CD14-positive monocyte (primary cell): ENCODE data around the gene TRAPPC12. TPM values are rescaled to one million over a fixed set of nuclear protein-coding genes. Genes with fewer than 3 reads are reported as not detected.
A peak's percentile ranks its signal among the peaks of the same experiment; 100 is the strongest.
"Not testable (repeated sequence)": the region's sequence is repeated elsewhere in the genome, so short reads cannot be mapped to it uniquely, and the experiment has no call there.

ENCODE experiments used
- DNase-seq, 3 donors: peaks; one replicate each; pipeline ENCODE4 v3.0.0-alpha.2; 2011 to 2022
- H2AFZ ChIP-seq: 2 replicates; pipeline ENCODE4 v1.6.0; 2012; ENCODE audit warnings: mild to moderate bottlenecking, low read depth, low read length, inconsistent platforms; ENCODE audit not compliant: insufficient read depth, poor library complexity, severe bottlenecking
- H3K27ac ChIP-seq, 2 donors: 1 replicate in 1 of 2; 2 replicates in 1 of 2; pipeline ENCODE4 v1.5.1; 2012 to 2013; ENCODE audit warnings: low read length in 2 of 2, control low read depth in 1 of 2, inconsistent platforms in 1 of 2, low read depth in 1 of 2, mild to moderate bottlenecking in 1 of 2
- H3K27me3 ChIP-seq, 2 donors: one replicate each; pipeline versions ENCODE4 v1.6.0 to v1.6.1; 2011 to 2013; ENCODE audit warnings: low read length in 2 of 2; ENCODE audit not compliant: control insufficient read depth in 2 of 2, insufficient read depth in 2 of 2
- H3K36me3 ChIP-seq, 2 donors: replicated peaks in 1 of 2; 1 replicate in 1 of 2; 2 replicates in 1 of 2; pipeline versions ENCODE4 v1.5.1 to v1.6.1; 2012 to 2013; ENCODE audit warnings: low read length in 2 of 2, control low read depth in 1 of 2, inconsistent platforms in 1 of 2, mild to moderate bottlenecking in 1 of 2; ENCODE audit not compliant: insufficient read depth in 2 of 2, control insufficient read depth in 1 of 2
- H3K4me1 ChIP-seq, 2 donors: 1 replicate in 1 of 2; 2 replicates in 1 of 2; pipeline versions ENCODE4 v1.5.1 to v1.6.1; 2012 to 2013; ENCODE audit warnings: low read length in 2 of 2, control low read depth in 1 of 2, inconsistent platforms in 1 of 2, mild to moderate bottlenecking in 1 of 2, moderate library complexity in 1 of 2; ENCODE audit not compliant: insufficient read depth in 2 of 2, control insufficient read depth in 1 of 2
- H3K4me2 ChIP-seq: replicated peaks from 2 replicates; pipeline ENCODE3; 2012; ENCODE audit warnings: low read length, moderate library complexity, mild to moderate bottlenecking; ENCODE audit not compliant: poor library complexity, severe bottlenecking; ENCODE audit errors: extremely low read depth
- H3K4me3 ChIP-seq, 3 experiments: fragments of 200-600 bp in 1 of 3; sonication (generic) in 1 of 3; replicated peaks in 1 of 3; 1 replicate in 2 of 3; 2 replicates in 1 of 3; pipeline ENCODE4 v1.5.1; 2011 to 2013; ENCODE audit warnings: low read length in 3 of 3, mild to moderate bottlenecking in 3 of 3, control low read depth in 2 of 3, low read depth in 2 of 3, inconsistent platforms in 1 of 3, moderate library complexity in 1 of 3
- H3K79me2 ChIP-seq: 2 replicates; pipeline ENCODE4 v1.6.0; 2012; ENCODE audit warnings: mild to moderate bottlenecking, control low read depth, inconsistent platforms, low read length, moderate library complexity; ENCODE audit not compliant: insufficient read depth
- H3K9ac ChIP-seq: 2 replicates; pipeline ENCODE4 v1.6.0; 2017; ENCODE audit warnings: low read length, mild to moderate bottlenecking; ENCODE audit not compliant: insufficient read depth, poor library complexity, severe bottlenecking
- H3K9me3 ChIP-seq, 2 donors: replicated peaks in 1 of 2; 1 replicate in 1 of 2; 2 replicates in 1 of 2; pipeline versions ENCODE4 v1.5.1 to v1.6.1; 2012 to 2013; ENCODE audit warnings: low read length in 2 of 2, control low read depth in 1 of 2; ENCODE audit not compliant: control insufficient read depth in 1 of 2, insufficient read depth in 1 of 2
- H4K20me1 ChIP-seq: 2 replicates; pipeline ENCODE4 v1.6.0; 2012; ENCODE audit warnings: mild to moderate bottlenecking, low read length, control low read depth, moderate library complexity; ENCODE audit not compliant: insufficient read depth
- H3K27ac Mint-ChIP-seq, 7 donors: one replicate each; pipeline ENCODE4 v1.8.0; 2020; ENCODE audit warnings: mild to moderate bottlenecking in 7 of 7, mixed read lengths in 7 of 7, moderate library complexity in 6 of 7, inconsistent platforms in 2 of 7
- H3K27me3 Mint-ChIP-seq, 3 donors: one replicate each; pipeline ENCODE4 v1.8.0; 2021 to 2022; ENCODE audit warnings: low read depth in 3 of 3, mild to moderate bottlenecking in 3 of 3, mixed read lengths in 3 of 3, moderate library complexity in 3 of 3, inconsistent platforms in 1 of 3
- H3K36me3 Mint-ChIP-seq, 2 donors: one replicate each; pipeline ENCODE4 v1.8.0; 2020; ENCODE audit warnings: mixed read lengths in 2 of 2, inconsistent platforms in 1 of 2, mild to moderate bottlenecking in 1 of 2
- H3K4me1 Mint-ChIP-seq: one replicate; pipeline ENCODE4 v1.8.0; 2020; ENCODE audit warnings: mild to moderate bottlenecking, mixed read lengths
- H3K4me3 Mint-ChIP-seq, 2 donors: one replicate each; pipeline ENCODE4 v1.8.0; 2020; ENCODE audit warnings: mild to moderate bottlenecking in 2 of 2, mixed read lengths in 2 of 2, moderate library complexity in 1 of 2
- H3K9me3 Mint-ChIP-seq, 7 donors: one replicate each; pipeline ENCODE4 v1.8.0; 2020 to 2022; ENCODE audit warnings: mixed read lengths in 7 of 7, mild to moderate bottlenecking in 6 of 7, moderate library complexity in 6 of 7, inconsistent platforms in 2 of 7
- WGBS: methylation state at CpG from one replicate; pipeline ENCODE4 v1.1.5; 2013; ENCODE audit warnings: missing lambda C conversion rate; ENCODE audit not compliant: insufficient coverage; 5-methylcytosine and 5-hydroxymethylcytosine counted together
- intact Hi-C, 2 donors: fragments of 100-400 bp; cut with micrococcal nuclease; formaldehyde crosslinking; loops; one replicate each; pipeline versions ENCODE4 v1.15.0 to v1.15.1; 2023
- polyA plus RNA-seq, 3 donors: library from polyadenylated mRNA; depleted of rRNA in 1 of 3; unstranded in 2 of 3; stranded (reverse) in 1 of 3; fragments of 300-500 nt in 2 of 3; fragments of >200 nt in 1 of 3; fragmentation: Illumina TruSeq in 2 of 3; gene quantifications; 1 replicate in 2 of 3; 2 replicates in 1 of 3; pipeline ENCODE4 v1.2.3, GENCODE V29; 2012 to 2021
- TF ChIP-seq, protein P1 (sequence below): fragments of 200-600 bp; IDR thresholded peaks from one replicate; pipeline ENCODE4 v1.8.0; 2022; ENCODE audit warnings: antibody characterized with exemption, mild to moderate bottlenecking

TRAPPC12 gene
- polyA plus RNA-seq, 3 donors = 26.6 to 72.1 (median 44.7) TPM

DNA sequence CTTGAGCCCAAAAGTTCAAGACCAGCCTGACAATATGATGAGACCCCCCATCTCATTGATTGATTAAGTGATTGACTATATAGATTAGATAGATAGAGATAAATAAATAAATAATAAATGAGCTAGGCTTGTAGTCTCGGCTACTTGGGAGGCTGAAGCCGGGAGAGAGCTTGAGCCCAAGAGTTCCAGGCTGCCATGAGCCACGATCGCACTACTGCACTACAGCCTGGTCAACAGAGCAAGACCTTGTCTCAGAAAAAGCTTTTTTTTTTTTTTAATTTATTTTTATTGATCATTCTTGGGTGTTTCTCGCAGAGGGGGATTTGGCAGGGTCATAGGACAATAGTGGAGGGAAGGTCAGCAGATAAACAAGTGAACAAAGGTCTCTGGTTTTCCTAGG lies 14.3 kb upstream of the TRAPPC12 start:
- Histone ChIP-seq H3K79me2 (peaks cover 55% of the 10 kb centered on the region), H3K9ac (no peak overlapping the region), H3K4me3 (no peak overlapping the region), H3K4me2 (no peak overlapping the region), H4K20me1 (peaks cover 3% of the 10 kb centered on the region), H3K9me3 (no peaks in the 10 kb centered on the region), H3K4me1 (no peaks in the 10 kb centered on the region), H3K36me3 (no peaks in the 10 kb centered on the region), H2AFZ (no peak overlapping the region), H3K27ac (no peak overlapping the region), H3K27me3 (no peaks in the 10 kb centered on the region)
- peaks cover 2 to 16% (median 4%) of the 10 kb centered on the region in 7 donors for H3K9me3 Mint-ChIP-seq
- no peak for DNase-seq
- 100% methylated on average over 3 of the region's 5 CpGs for WGBS
- H3K4me3 Mint-ChIP-seq = no peak overlapping the region
- H3K27ac Mint-ChIP-seq = no peak overlapping the region
- TF ChIP-seq, protein P1, sequence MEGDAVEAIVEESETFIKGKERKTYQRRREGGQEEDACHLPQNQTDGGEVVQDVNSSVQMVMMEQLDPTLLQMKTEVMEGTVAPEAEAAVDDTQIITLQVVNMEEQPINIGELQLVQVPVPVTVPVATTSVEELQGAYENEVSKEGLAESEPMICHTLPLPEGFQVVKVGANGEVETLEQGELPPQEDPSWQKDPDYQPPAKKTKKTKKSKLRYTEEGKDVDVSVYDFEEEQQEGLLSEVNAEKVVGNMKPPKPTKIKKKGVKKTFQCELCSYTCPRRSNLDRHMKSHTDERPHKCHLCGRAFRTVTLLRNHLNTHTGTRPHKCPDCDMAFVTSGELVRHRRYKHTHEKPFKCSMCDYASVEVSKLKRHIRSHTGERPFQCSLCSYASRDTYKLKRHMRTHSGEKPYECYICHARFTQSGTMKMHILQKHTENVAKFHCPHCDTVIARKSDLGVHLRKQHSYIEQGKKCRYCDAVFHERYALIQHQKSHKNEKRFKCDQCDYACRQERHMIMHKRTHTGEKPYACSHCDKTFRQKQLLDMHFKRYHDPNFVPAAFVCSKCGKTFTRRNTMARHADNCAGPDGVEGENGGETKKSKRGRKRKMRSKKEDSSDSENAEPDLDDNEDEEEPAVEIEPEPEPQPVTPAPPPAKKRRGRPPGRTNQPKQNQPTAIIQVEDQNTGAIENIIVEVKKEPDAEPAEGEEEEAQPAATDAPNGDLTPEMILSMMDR = no peak
- H3K27me3 Mint-ChIP-seq = peaks cover 0 to 3% (median 1%) of the 10 kb centered on the region in 3 donors
- H3K36me3 Mint-ChIP-seq = peaks cover 8 to 10% of the 10 kb centered on the region in 2 donors
- H3K4me1 Mint-ChIP-seq = peaks cover 18% of the 10 kb centered on the region
- intact Hi-C loops = no loop called here

DNA sequence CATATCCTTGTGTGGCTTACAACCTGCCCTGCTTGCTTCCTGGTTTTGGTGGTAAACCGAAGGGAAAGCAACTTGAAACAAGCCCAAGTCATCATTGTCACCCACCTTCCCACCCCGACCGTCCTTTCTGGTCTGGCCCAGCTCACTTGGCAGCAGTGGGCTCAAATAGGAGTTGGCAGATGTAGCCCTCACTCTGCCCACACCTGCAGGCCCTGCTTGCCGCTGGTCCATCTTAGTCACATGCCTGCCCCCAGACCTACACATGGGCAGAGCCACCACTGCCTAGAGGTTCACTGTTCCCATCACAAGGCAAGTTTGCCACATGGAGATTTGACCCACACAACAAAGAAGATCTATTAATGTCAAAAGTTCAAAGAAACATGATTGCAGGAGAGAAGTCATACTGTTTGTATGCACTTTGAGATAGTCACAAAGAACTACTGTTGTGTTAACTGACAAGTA lies 11.2 kb upstream of the TRAPPC12 start:
- H3K79me2 ChIP-seq = peaks cover 43% of the 10 kb centered on the region
- DNase-seq = no peak
- no peaks in the 10 kb centered on the region for H3K27me3 ChIP-seq
- H3K9me3 ChIP-seq = no peaks in the 10 kb centered on the region
- no peak overlapping the region for H2AFZ ChIP-seq
- H3K27ac ChIP-seq = no peak overlapping the region
- H3K9ac ChIP-seq = no peak overlapping the region
- no peaks in the 10 kb centered on the region for H3K4me1 ChIP-seq
- H4K20me1 ChIP-seq = peaks cover 2% of the 10 kb centered on the region
- H3K36me3 ChIP-seq = no peaks in the 10 kb centered on the region
- TF ChIP-seq, protein P1 = no peak
- peak overlapping the region in 2 of 7 donors; percentile 15 to 30 for H3K27ac Mint-ChIP-seq
- intact Hi-C loops = no loop called here
- H3K4me3 Mint-ChIP-seq = no peak overlapping the region
- no peaks in the 10 kb centered on the region for H3K27me3 Mint-ChIP-seq
- H3K9me3 Mint-ChIP-seq = peaks cover 4 to 24% (median 6%) of the 10 kb centered on the region in 7 donors
- 96% methylated on average over 4 of the region's 4 CpGs for WGBS
- peaks cover 5% of the 10 kb centered on the region for H3K4me1 Mint-ChIP-seq
- peaks cover 8 to 10% of the 10 kb centered on the region in 2 donors for H3K36me3 Mint-ChIP-seq
- H3K4me2 ChIP-seq = no peak overlapping the region
- no peak overlapping the region for H3K4me3 ChIP-seq

DNA sequence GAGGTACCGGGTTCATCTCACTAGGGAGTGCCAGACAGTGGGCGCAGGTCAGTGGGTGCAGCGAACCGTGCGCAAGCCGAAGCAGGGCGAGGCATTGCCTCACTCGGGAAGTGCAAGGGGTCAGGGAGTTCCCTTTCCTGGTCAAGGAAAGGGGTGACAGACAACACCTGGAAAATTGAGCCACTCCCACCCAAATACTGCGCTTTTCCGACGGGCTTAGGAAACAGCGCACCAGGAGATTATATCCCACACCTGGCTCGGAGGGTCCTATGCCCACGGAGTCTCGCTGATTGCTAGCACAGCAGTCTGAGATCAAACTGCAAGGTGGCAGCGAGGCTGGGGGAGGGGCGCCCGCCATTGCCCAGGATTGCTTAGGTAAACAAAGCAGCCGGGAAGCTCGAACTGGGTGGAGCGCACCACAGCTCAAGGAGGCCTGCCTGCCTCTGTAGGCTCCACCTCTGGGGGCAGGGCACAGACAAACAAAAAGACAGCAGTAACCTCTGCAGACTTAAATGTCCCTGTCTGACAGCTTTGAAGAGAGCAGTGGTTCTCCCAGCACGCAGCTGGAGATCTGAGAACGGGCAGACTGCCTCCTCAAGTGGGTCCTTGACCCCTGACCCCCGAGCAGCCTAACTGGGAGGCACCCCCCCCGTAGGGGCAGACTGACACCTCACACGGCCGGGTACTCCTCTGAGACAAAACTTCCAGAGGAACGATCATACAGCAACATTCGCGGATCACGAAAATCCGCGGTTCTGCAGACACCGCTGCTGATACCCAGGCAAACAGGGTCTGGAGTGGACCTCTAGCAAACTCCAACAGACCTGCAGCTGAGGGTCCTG lies 9.9 kb upstream of the TRAPPC12 start:
- H3K27ac Mint-ChIP-seq, H3K4me2 ChIP-seq, H4K20me1 ChIP-seq, H3K36me3 Mint-ChIP-seq, H3K4me3 ChIP-seq, H3K36me3 ChIP-seq, H3K27me3 Mint-ChIP-seq, intact Hi-C loops, H3K9ac ChIP-seq, H3K4me3 Mint-ChIP-seq, H3K27ac ChIP-seq, H3K27me3 ChIP-seq, H3K4me1 ChIP-seq, H3K4me1 Mint-ChIP-seq, DNase-seq, H3K9me3 ChIP-seq, H2AFZ ChIP-seq: not testable (repeated sequence)
- peaks cover 4 to 24% (median 6%) of the 10 kb centered on the region in 7 donors for H3K9me3 Mint-ChIP-seq
- peaks cover 32% of the 10 kb centered on the region for H3K79me2 ChIP-seq
- WGBS = 92% methylated on average over 6 of the region's 34 CpGs
